ENCODE measurements around the gene RHBG.
"Not testable (repeated sequence)": the region's sequence is repeated elsewhere in the genome, so short reads cannot be mapped to it uniquely, and the experiment has no call there.

RHBG gene

DNA sequence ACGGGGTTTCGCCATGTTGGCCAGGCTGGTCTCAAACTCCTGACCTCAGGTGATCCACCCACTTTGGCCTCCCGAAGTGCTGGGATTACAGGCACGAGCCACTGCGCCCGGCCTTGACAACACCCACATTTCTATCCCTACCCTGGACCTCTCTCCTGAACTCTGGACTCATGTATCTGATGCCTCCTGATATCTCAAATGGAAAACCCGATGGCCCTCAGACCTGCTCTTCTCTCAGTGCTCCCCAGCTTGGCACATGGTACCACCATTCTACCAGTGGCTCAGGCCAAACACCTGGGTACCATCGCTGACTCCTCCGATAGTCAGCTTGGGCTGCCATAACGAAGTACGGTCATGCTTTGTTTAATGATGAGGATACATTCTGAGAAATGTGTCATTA lies 8.5 kb upstream of the RHBG start:
- DNase-seq = no peak

DNA sequence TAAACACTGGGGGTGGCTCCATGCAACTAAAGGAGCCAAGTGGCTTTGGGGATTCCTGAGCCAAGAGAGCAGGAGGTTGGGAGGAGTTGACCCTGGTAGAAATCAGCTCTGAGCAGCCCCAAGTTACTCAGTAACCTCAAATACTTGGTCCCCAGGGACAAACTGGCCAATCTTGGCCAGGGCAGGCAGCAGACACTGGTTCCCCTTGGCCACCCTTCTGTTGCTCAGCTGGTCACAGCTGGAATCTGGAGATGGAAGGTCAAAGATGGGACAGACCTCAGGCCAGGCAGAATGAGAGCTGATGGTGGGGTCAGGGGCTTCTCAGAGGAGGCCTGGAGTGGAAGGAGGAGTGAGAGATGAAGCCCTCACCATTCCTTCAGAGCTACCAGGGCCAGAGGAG lies 3.3 kb upstream of the RHBG start:
- no peak for DNase-seq

DNA sequence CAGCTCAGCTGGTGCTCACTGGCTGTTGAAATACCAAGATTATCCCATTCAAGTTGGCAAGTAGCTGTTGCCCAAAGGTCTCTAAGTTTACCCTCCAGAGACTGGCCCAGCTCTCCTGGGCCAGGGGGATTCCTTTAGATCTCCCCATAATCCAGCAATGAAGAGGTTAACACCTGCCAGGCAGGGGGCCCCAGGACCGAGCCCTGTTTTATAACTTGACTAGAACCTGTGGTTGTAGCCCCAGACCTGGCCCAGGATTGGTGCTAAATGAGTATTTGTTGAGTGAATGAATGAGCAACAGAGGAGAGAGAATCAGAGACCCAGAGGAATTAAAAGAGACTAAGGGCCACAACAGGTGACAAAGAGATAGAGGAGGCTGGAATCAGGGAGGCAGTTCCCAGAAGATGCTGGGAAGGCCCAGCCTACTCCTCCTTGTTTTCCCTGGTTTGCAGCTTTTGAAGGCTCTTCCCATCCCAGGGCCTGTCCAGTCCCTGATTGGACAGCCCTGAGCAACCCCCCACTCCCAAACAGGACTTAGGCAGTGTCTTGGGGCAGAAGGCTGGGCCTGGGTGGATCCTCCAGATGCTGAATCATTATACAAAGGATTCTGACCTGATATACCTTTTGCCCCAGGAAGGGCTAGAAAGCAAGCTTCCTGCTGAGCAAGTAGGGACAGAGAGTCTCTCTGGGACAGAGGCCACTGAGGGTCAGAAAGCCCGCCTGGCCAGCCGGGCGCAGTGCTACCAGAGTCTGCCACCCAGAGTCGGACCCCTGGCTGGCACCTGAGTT lies 2.4 kb upstream of the RHBG start:
- no peak for DNase-seq

DNA sequence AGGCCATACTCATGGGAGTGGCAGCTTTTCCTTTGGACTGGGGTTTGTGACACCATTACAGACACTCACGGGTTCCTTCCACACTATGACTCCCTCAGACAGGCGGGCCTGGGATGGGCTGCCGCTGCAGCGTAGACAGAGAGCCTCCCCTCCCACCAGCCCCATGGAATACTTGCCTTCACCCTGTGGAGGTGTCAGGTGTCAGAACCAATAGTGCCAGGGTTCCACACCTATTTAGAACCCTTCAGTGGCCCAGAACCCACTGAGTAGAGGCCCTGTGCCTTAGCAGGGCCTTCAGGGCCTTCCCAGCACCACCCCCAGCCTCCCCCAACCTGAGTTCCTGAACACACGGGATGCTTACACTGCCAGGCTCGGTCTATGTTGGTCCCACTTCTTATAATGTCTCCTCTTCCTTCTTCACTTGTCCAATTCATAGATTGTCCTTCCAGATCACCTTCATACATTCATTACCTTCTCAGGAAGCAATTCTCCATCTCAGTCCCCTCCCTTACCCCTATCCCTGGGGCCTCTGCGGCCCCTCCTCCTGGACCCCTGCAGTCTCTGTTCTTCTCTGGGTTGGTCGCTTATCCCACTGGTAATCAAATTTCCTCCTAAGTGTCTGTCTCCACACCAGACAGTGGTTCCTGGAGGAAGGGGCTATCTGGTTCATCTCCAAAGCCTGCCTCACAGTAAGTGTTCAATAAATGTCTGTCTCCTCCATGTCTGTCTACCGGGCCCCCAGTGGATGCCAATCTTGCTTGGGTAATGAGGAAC lies 1.4 kb upstream of the RHBG start:
- DNase-seq = no peak

DNA sequence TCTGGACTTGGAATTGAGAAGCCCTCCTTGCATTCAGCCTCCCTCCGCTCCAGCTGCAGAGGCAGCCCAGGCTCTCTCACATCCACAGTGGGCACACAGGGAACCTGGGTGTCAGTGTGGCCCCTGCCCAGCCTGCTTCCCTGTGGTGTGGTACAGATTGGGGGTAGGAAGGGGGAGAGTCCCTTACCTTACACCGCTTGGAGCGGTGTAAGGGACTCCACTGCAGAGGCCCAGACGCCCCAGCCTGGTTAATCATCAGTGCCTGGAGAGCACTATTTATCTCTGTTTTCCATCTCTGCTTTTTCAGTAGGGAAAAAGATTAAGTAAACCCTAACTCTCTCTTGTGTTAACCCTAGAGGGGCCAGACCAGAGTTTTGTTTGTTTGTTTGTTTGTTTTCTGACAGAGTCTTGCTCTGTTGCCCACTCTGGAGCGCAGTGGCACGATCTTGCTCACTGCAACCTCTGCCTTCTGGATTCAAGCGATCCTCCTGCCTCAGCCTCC lies 803 bp upstream of the RHBG start:
- no peak for DNase-seq

DNA sequence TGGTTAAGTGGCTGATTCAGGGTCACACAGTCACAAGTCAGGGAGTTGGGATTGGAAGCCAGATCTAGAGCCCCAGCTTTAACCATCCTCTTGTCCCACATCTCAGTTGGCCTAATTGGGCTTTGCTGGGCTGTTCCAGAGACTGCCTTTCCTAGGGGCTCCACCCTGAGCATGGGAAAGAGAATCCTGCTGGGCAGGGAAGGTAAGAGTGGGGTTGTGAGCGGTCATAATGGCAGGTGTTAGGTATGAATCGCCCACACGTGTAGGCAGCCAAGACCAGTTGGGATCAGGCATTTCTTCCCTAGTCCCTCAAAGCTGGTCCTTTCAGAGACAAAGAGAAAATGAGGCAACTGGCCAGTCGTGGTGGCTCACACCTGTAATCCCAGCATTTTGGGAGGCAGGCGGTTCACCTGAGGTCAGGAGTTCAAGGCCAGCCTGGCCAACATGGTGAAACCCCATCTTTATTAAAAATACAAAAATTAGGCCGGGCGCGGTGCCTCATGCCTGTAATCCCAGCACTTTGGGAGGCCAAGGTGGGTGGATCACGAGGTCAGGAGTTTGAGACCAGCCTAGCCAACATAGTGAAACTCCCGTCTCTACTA lies 775 bp downstream of the RHBG start:
- not testable (repeated sequence) for DNase-seq

GRCh38 chr1:156371553-156372264 lies 2.7 kb downstream of the RHBG start:
- DNase-seq = no peak

DNA sequence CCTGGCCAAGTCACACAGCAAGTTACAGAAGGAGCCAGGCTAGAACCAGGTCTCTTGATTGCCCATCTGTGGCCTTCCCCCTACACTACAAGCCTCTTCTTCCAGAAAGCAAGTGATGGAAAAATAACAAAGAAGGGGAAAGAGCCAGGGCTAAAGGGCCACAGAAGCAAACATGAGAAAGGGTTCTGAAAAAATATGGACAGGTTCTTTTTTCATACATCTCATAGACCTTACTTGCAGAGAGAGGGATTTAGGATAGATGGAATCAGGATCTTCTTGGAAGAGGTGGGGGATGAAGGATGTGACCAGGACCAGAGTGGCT lies 3.2 kb downstream of the RHBG start:
- DNase-seq = no peak

DNA sequence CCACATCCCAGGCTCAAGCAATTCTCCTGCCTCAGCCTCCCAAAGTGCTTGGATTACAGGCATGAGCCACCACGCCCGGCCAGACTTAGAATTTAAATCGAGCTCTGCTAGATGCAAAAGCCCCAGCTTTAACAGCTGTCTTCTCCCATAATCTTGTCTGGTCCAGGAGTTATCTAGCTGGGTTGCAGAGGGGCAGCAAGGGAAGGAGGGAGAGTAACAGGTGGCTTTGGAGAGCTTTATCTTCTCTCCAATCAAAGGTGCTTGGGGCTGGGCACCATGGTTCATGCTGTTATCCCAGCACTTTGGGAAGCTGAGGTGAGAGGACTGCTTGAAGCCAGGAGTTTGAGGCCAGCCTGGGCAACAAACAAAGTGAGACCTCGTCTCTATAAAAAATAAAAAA lies 3.9 kb downstream of the RHBG start:
- no peak for DNase-seq

- no peak for DNase-seq
Observed at GRCh38 chr1:156373546-156373945, 4.5 kb downstream of the RHBG start.

- DNase-seq = no peak
Observed at GRCh38 chr1:156376146-156376545, 7.1 kb downstream of the RHBG start.

DNA sequence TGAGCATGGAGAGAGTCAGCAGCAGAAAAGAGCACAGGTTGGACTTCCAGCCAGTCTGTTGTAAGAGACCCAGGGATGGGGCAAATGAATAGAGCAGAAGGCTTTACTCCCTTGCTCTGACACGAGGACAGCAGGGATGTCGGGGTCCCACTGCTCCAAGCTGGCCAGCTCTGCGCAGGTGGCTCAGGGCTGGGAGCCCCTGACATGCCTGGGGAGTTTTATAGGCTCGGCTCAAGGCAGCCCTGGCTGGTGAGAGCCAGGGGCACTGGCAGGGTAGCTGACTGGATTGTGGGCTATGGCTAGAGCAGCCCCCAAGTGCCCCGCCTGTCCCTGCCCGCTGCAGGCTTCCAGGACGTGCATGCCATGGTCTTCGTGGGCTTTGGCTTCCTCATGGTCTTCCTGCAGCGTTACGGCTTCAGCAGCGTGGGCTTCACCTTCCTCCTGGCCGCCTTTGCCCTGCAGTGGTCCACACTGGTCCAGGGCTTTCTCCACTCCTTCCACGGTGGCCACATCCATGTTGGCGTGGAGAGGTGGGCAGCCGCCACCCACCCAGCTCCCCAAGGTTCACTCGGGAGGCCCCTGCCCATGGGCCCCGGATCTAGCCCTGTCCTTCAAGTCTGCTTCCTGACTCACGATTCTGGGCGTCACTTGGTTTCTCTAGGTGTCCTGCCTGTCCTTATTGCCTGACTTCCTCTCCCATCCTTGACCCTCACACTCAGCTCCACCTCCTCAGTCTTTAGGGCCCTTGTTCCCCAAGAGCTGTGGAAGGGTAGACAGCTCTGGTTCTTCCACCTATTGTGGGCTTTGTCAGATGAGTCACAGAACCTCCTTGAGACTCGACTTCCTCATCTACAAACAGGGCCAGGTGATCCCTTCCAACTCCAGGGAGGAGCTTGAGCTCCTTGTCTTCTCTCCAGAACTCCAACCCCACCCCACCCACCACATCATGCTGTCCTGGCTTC lies 8.2 kb downstream of the RHBG start:
- DNase-seq = no peak

GRCh38 chr1:156378557-156378956 lies 9.5 kb downstream of the RHBG start:
- DNase-seq = no peak

DNA sequence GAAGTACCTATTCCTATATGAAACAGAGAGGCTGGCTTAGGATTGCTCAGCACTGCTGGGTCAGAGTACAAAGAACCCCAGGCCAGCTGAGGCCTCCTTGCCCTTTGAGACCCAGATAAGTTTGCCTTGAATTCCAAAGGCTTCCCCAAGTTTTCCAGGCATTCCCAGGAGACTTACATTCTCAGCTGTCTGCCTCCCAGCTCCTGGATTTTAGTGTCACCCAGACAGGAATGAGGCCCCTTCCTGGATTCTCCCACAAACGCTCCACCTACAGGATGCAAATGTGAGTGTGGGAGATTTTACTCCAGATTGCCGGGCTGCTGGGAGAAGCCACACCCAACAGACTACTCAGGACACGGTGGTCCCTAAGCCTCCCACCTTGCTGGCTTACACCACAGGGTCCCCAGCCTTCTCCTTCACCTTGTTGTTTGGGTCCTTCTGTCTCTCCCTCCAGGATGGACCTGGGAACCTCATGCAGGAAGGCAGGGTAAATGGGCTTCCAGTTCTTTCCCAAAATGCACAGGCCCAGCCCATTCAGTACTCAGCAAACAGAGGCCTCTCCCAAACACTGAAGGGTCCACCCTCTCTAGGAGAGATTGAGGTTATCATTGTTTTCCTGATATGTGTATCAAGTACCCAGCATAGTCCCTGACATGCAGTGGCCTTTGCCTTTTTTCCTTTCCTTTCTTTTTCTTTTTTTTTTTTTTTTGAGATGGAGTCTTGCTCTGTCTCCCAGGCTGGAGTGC lies 10.6 kb downstream of the RHBG start:
- DNase-seq = peak; percentile 70

DNA sequence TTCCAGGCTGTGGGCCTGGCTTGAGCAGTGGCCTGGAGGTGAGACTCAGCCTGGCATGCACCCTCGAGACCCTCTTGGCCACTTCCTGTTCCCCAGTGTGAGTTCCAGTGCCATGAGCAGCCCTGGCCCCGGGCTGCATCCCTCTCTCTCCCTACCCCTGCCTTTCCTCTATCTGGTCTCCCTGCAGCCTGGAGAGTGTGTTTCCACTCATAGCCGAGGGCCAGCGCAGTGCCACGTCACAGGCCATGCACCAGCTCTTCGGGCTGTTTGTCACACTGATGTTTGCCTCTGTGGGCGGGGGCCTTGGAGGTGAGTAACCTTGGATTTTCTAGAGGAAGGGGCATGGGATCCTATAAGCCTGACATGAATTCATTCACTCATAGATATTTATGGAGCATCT lies 13.6 kb downstream of the RHBG start:
- DNase-seq = no peak

- peak; percentile 89 for DNase-seq
Observed at GRCh38 chr1:156383023-156383422, 14.0 kb downstream of the RHBG start.

GRCh38 chr1:156384007-156384406 lies 15.0 kb downstream of the RHBG start:
- DNase-seq = no peak

DNA sequence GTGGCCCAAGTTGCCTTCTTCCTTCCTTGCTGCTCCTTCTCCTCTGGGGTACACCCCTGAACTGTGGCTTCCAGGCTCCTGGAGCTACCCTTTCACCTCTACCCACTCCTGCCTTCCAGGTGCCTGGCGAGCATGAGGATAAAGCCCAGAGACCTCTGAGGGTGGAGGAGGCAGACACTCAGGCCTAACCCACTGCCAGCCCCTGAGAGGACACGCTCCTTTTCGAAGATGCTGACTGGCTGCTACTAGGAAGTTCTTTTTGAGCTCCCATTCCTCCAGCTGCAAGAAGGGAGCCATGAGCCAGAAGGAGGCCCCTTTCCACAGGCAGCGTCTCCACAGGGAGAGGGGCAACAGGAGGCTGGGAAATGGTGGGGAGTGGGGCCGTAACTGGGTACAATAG lies 15.6 kb downstream of the RHBG start:
- no peak for DNase-seq

GRCh38 chr1:156385534-156386031 lies 16.6 kb downstream of the RHBG start:
- DNase-seq = peak; percentile 94

- no peak for DNase-seq
Observed at GRCh38 chr1:156386134-156386901, 17.3 kb downstream of the RHBG start.

Data from NCI-H526 treated with DMSO at 0.1 percent for 48 hours (cell line).